WTC11 (cell line): ENCODE results near the gene TP53BP1. TPM values are rescaled to one million over a fixed set of nuclear protein-coding genes. Genes with fewer than 3 reads are reported as not detected.

Source experiments
- ATAC-seq: fragments of 200-7000 bp; cut with Tn5 transposase; 2 replicates; pipeline ENCODE4 v1.10.0; 2021; ENCODE audit warnings: mild to moderate bottlenecking, moderate library complexity
- CTCF ChIA-PET: fragments of 300-600 bp; sonication (Branson Sonifier 250); formaldehyde crosslinking; loops from one replicate; lab custom pipeline; 2021; ENCODE audit warnings: antibody characterized with exemption; lab: Charles Lee
- POLR2A ChIA-PET: fragments of 350-600 bp; sonication (Branson Sonifier 250); formaldehyde crosslinking; loops from one replicate; lab custom pipeline; 2021; ENCODE audit warnings: antibody characterized with exemption; lab: Charles Lee
- DNase-seq: peaks from one replicate; pipeline ENCODE4 v3.0.0; 2021; ENCODE audit warnings: low spot score
- H3K27ac Mint-ChIP-seq: 2 replicates; pipeline ENCODE4 v1.8.0; 2021; ENCODE audit warnings: mixed read lengths
- H3K27me3 Mint-ChIP-seq: 2 replicates; pipeline ENCODE4 v1.8.0; 2021; ENCODE audit warnings: low read depth, mild to moderate bottlenecking, moderate library complexity, mixed read lengths
- H3K36me3 Mint-ChIP-seq: 2 replicates; pipeline ENCODE4 v1.8.0; 2021; ENCODE audit warnings: mixed read lengths
- H3K4me1 Mint-ChIP-seq: 2 replicates; pipeline ENCODE4 v1.8.0; 2022; ENCODE audit warnings: mixed read lengths
- H3K4me3 Mint-ChIP-seq: 2 replicates; pipeline ENCODE4 v1.8.0; 2021; ENCODE audit warnings: mild to moderate bottlenecking, moderate library complexity, mixed read lengths
- H3K9me3 Mint-ChIP-seq: 2 replicates; pipeline ENCODE4 v1.8.0; 2021; ENCODE audit warnings: mixed read lengths
- ATF1 ChIP-seq: sonication (generic); formaldehyde crosslinking; IDR thresholded peaks from 2 replicates; pipeline ENCODE4 v1.8.1; 2023; ENCODE audit warnings: mild to moderate bottlenecking, moderate library complexity, missing genetic modification reagents
- ATF2 ChIP-seq: sonication (generic); formaldehyde crosslinking; IDR thresholded peaks from 2 replicates; pipeline ENCODE4 v1.8.1; 2022; ENCODE audit warnings: low read depth, missing genetic modification reagents, borderline replicate concordance
- CBFB ChIP-seq: sonication (generic); formaldehyde crosslinking; IDR thresholded peaks from 2 replicates; pipeline ENCODE4 v1.8.1; 2022; ENCODE audit warnings: mild to moderate bottlenecking, low read depth, missing genetic modification reagents
- CTCF ChIP-seq: fragments of 200-600 bp; IDR thresholded peaks from 2 replicates; pipeline ENCODE4 v1.8.0; 2022; ENCODE audit warnings: antibody characterized with exemption
- E2F5 ChIP-seq: sonication (generic); formaldehyde crosslinking; IDR thresholded peaks from 2 replicates; pipeline ENCODE4 v1.8.1; 2022; ENCODE audit warnings: mild to moderate bottlenecking, moderate library complexity, missing genetic modification reagents
- ETV6 ChIP-seq: sonication (generic); formaldehyde crosslinking; IDR thresholded peaks from 2 replicates; pipeline ENCODE4 v1.8.1; 2022; ENCODE audit warnings: mild to moderate bottlenecking, missing genetic modification reagents
- FOXJ3 ChIP-seq: sonication (generic); formaldehyde crosslinking; IDR thresholded peaks from 2 replicates; pipeline ENCODE4 v1.9.0; 2021; ENCODE audit warnings: missing genetic modification reagents, mild to moderate bottlenecking, borderline replicate concordance
- FOXP1 ChIP-seq: sonication (generic); formaldehyde crosslinking; IDR thresholded peaks from 2 replicates; pipeline ENCODE4 v1.8.0; 2022; ENCODE audit warnings: missing genetic modification reagents, mild to moderate bottlenecking, moderate library complexity, borderline replicate concordance
- GABPB1 ChIP-seq: sonication (generic); formaldehyde crosslinking; IDR thresholded peaks from 2 replicates; pipeline ENCODE4 v1.8.1; 2023; ENCODE audit warnings: mild to moderate bottlenecking, missing genetic modification reagents
- KAT7 ChIP-seq: sonication (generic); formaldehyde crosslinking; IDR thresholded peaks from 2 replicates; pipeline ENCODE4 v1.8.1; 2023; ENCODE audit warnings: missing genetic modification reagents, mild to moderate bottlenecking, borderline replicate concordance
- MXD4 ChIP-seq: fragments of 250-450 bp; sonication (Bioruptor Pico); IDR thresholded peaks from 2 replicates; pipeline ENCODE4 v1.8.0; 2021; ENCODE audit warnings: mild to moderate bottlenecking, moderate library complexity, borderline replicate concordance
- NFE2L1 ChIP-seq: sonication (generic); formaldehyde crosslinking; IDR thresholded peaks from 2 replicates; pipeline ENCODE4 v1.8.1; 2023; ENCODE audit warnings: missing genetic modification reagents
- NR2C2 ChIP-seq: sonication (generic); formaldehyde crosslinking; IDR thresholded peaks from 2 replicates; pipeline ENCODE4 v1.8.0; 2022; ENCODE audit warnings: mild to moderate bottlenecking, missing genetic modification reagents
- RELA ChIP-seq: sonication (generic); formaldehyde crosslinking; IDR thresholded peaks from 2 replicates; pipeline ENCODE4 v1.8.1; 2022; ENCODE audit warnings: missing genetic modification reagents, mild to moderate bottlenecking, borderline replicate concordance
- SMAD4 ChIP-seq: sonication (generic); formaldehyde crosslinking; IDR thresholded peaks from 2 replicates; pipeline ENCODE4 v1.8.0; 2022; ENCODE audit warnings: mild to moderate bottlenecking, missing genetic modification reagents
- SP1 ChIP-seq: sonication (generic); formaldehyde crosslinking; conservative IDR thresholded peaks from 2 replicates; pipeline ENCODE4 v1.8.1; 2022; ENCODE audit warnings: missing genetic modification reagents
- ZNF138 ChIP-seq: sonication (generic); formaldehyde crosslinking; conservative IDR thresholded peaks from 2 replicates; pipeline ENCODE4 v1.8.1; 2022; ENCODE audit warnings: mild to moderate bottlenecking, moderate library complexity, missing genetic modification reagents
- ZNF416 ChIP-seq: fragments of 250-450 bp; sonication (Bioruptor Pico); IDR thresholded peaks from 2 replicates; pipeline ENCODE4 v1.9.0; 2021; ENCODE audit warnings: mild to moderate bottlenecking, inconsistent platforms
- total RNA-seq: library from RNA; stranded (reverse); gene quantifications from 3 replicates; pipeline ENCODE4 v1.2.3, GENCODE V29; 2021
- TF ChIP-seq, protein P1 (sequence below): sonication (generic); formaldehyde crosslinking; IDR thresholded peaks from 2 replicates; pipeline ENCODE4 v1.8.0; 2022; ENCODE audit warnings: mild to moderate bottlenecking, missing genetic modification reagents
- TF ChIP-seq, protein P2 (sequence below): fragments of 250-450 bp; sonication (Bioruptor Pico); IDR thresholded peaks from 2 replicates; pipeline ENCODE4 v1.9.0; 2021; ENCODE audit warnings: mild to moderate bottlenecking
- TF ChIP-seq, protein P3 (sequence below): fragments of 250-450 bp; sonication (Bioruptor Pico); IDR thresholded peaks from 2 replicates; pipeline ENCODE4 v2.1.2; 2022; ENCODE audit warnings: mild to moderate bottlenecking, moderate library complexity

Gene TP53BP1
- total RNA-seq, 1 experiment from 2014 or later: 67.1 TPM

GRCh38 chr15:43449981-43450380, 43.0 kb downstream of the TP53BP1 start:
- ATAC-seq (no peak), DNase-seq (no peak)
- Mint-ChIP-seq H3K27me3 (no peaks in the 10 kb centered on the region), H3K4me3 (no peak overlapping the region), H3K4me1 (no peaks in the 10 kb centered on the region), H3K27ac (no peak overlapping the region), H3K9me3 (no peaks in the 10 kb centered on the region), H3K36me3 (peaks cover 39% of the 10 kb centered on the region)
- ChIA-PET CTCF (no interaction called here), POLR2A (no interaction called here)
- TF ChIP-seq CBFB (CRISPR knock-in tag): no peak
- TF ChIP-seq FOXP1 (CRISPR knock-in tag): no peak
- no peak for TF ChIP-seq ATF2 (CRISPR knock-in tag)
- no peak for TF ChIP-seq KAT7 (CRISPR knock-in tag)
- no peak for TF ChIP-seq FOXJ3 (CRISPR knock-in tag)
- TF ChIP-seq NR2C2: no peak
- no peak for TF ChIP-seq ZNF138 (CRISPR knock-in tag)
- TF ChIP-seq MXD4 (CRISPR knock-in tag): no peak
- TF ChIP-seq, protein P1, sequence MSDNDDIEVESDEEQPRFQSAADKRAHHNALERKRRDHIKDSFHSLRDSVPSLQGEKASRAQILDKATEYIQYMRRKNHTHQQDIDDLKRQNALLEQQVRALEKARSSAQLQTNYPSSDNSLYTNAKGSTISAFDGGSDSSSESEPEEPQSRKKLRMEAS (CRISPR knock-in tag): no peak
- no peak for TF ChIP-seq NFE2L1 (CRISPR knock-in tag)
- TF ChIP-seq SMAD4 (CRISPR knock-in tag): no peak
- TF ChIP-seq GABPB1: no peak
- TF ChIP-seq, protein P2, sequence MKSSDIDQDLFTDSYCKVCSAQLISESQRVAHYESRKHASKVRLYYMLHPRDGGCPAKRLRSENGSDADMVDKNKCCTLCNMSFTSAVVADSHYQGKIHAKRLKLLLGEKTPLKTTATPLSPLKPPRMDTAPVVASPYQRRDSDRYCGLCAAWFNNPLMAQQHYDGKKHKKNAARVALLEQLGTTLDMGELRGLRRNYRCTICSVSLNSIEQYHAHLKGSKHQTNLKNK (CRISPR knock-in tag): no peak
- TF ChIP-seq RELA: no peak
- TF ChIP-seq E2F5: no peak
- TF ChIP-seq CTCF: no peak

GRCh38 chr15:43446344-43446743, 46.6 kb downstream of the TP53BP1 start:
- Mint-ChIP-seq H3K36me3 (peaks cover 37% of the 10 kb centered on the region), H3K27me3 (no peaks in the 10 kb centered on the region), H3K4me1 (peaks cover under 1% of the 10 kb centered on the region), H3K4me3 (no peak overlapping the region), H3K9me3 (no peaks in the 10 kb centered on the region), H3K27ac (0 out of 2 replicates have a peak overlapping the region, but pooled peaks have one; percentile 9)
- DNase-seq (no peak), ATAC-seq (no peak)
- CTCF ChIA-PET: no interaction called here
- POLR2A ChIA-PET: no interaction called here
- TF ChIP-seq, protein P3, sequence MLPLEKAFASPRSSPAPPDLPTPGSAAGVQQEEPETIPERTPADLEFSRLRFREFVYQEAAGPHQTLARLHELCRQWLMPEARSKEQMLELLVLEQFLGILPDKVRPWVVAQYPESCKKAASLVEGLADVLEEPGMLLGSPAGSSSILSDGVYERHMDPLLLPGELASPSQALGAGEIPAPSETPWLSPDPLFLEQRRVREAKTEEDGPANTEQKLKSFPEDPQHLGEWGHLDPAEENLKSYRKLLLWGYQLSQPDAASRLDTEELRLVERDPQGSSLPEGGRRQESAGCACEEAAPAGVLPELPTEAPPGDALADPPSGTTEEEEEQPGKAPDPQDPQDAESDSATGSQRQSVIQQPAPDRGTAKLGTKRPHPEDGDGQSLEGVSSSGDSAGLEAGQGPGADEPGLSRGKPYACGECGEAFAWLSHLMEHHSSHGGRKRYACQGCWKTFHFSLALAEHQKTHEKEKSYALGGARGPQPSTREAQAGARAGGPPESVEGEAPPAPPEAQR (CRISPR knock-in tag): no peak
- TF ChIP-seq ZNF416 (CRISPR knock-in tag) (no peak), ETV6 (CRISPR knock-in tag) (no peak), ATF1 (CRISPR knock-in tag) (no peak), SP1 (no peak)
